HG03108 (cell line): Measurements from ENCODE around the gene KCNC3.
"Not testable (repeated sequence)": the region's sequence is repeated elsewhere in the genome, so short reads cannot be mapped to it uniquely, and the experiment has no call there.

Experiments used
- ATAC-seq: cut with Tn5 transposase; IDR thresholded peaks from one replicate; pipeline ENCODE4 v1.9.1; 2021; ENCODE audit warnings: moderate library complexity; ENCODE audit not compliant: unreplicated experiment

KCNC3 gene

GRCh38 chr19:50356691-50357177 is 27.6 kb upstream of the KCNC3 start:
- ATAC-seq = no peak

GRCh38 chr19:50353487-50353880 is 24.3 kb upstream of the KCNC3 start:
- not testable (repeated sequence) for ATAC-seq

- no peak for ATAC-seq
Measured at GRCh38 chr19:50352242-50352641, 23.1 kb upstream of the KCNC3 start.

- no peak for ATAC-seq
Measured at GRCh38 chr19:50349277-50350057, 20.3 kb upstream of the KCNC3 start.

GRCh38 chr19:50347089-50347581 is 18.0 kb upstream of the KCNC3 start:
- ATAC-seq = not testable (repeated sequence)

- ATAC-seq = peak; percentile 51
Measured at GRCh38 chr19:50344661-50345318, 15.6 kb upstream of the KCNC3 start.

- peak; percentile 53 for ATAC-seq
Measured at GRCh38 chr19:50341091-50341564, 12.0 kb upstream of the KCNC3 start.

- ATAC-seq = no peak
Measured at GRCh38 chr19:50340331-50340730, 11.2 kb upstream of the KCNC3 start.

GRCh38 chr19:50337031-50337430 is 7.9 kb upstream of the KCNC3 start:
- ATAC-seq = not testable (repeated sequence)

- no peak for ATAC-seq
Measured at GRCh38 chr19:50334741-50335421, 5.7 kb upstream of the KCNC3 start.

- peak; percentile 19 for ATAC-seq
Measured at GRCh38 chr19:50333737-50334617, 4.8 kb upstream of the KCNC3 start.

GRCh38 chr19:50333235-50333736 is 4.1 kb upstream of the KCNC3 start:
- peak; percentile 40 for ATAC-seq

- no peak for ATAC-seq
Measured at GRCh38 chr19:50332244-50333038, 3.3 kb upstream of the KCNC3 start.

GRCh38 chr19:50331994-50332243 is 2.7 kb upstream of the KCNC3 start:
- no peak for ATAC-seq

GRCh38 chr19:50331221-50331993 is 2.2 kb upstream of the KCNC3 start:
- no peak for ATAC-seq

- ATAC-seq = peak; percentile 21
Measured at GRCh38 chr19:50330365-50331078, 1.3 kb upstream of the KCNC3 start.

- not testable (repeated sequence) for ATAC-seq
Measured at GRCh38 chr19:50329926-50330294, 733 bp upstream of the KCNC3 start.

GRCh38 chr19:50328873-50329145 is 368 bp downstream of the KCNC3 start:
- peak; percentile 15 for ATAC-seq
